LNCaP clone FGC (cell line): ENCODE data around the gene ZMYND19.

Source experiments
- DNase-seq: peaks from one replicate; pipeline ENCODE4 v3.0.0-alpha.2; 2011; ENCODE audit warnings: low read depth
- H3K4me3 ChIP-seq: 2 replicates; pipeline ENCODE4 v1.5.1; 2011; ENCODE audit warnings: mild to moderate bottlenecking, low read depth, low read length, control low read depth
- CTCF ChIP-seq: IDR thresholded peaks from 2 replicates; pipeline ENCODE4 v1.5.1; 2012; ENCODE audit warnings: mild to moderate bottlenecking; ENCODE audit not compliant: control insufficient read depth, insufficient read depth; ENCODE audit errors: extremely low read depth

ZMYND19 gene

GRCh38 chr9:137606734-137607138 lies 16.4 kb upstream of the ZMYND19 start:
- peak overlapping the region; percentile 72 for H3K4me3 ChIP-seq
- TF ChIP-seq CTCF: no peak
- no peak for DNase-seq

- peak overlapping the region; percentile 72 for H3K4me3 ChIP-seq
- no peak for TF ChIP-seq CTCF
- no peak for DNase-seq
Observed at GRCh38 chr9:137606005-137606621, 15.8 kb upstream of the ZMYND19 start.

GRCh38 chr9:137605121-137606004 lies 15.1 kb upstream of the ZMYND19 start, which contains the start of gene ARRDC1:
TSS of gene ARRDC1 (plus strand) at chr9:137605686. CDS start at chr9:137605718, 32 bp downstream.
- 0 out of 2 replicates have a peak, but pooled peaks have one; percentile 11 for TF ChIP-seq CTCF
- peak; percentile 88 for DNase-seq
- H3K4me3 ChIP-seq: peak within 1 kb of the TSS; percentile 72

GRCh38 chr9:137604345-137605086 lies 14.2 kb upstream of the ZMYND19 start:
- TF ChIP-seq CTCF: no peak
- peak overlapping the region; percentile 31 for H3K4me3 ChIP-seq
- no peak for DNase-seq

GRCh38 chr9:137603879-137604278 lies 13.6 kb upstream of the ZMYND19 start:
- no peak for DNase-seq
- no peak overlapping the region for H3K4me3 ChIP-seq
- no peak for TF ChIP-seq CTCF

GRCh38 chr9:137602661-137603060 lies 12.3 kb upstream of the ZMYND19 start:
- no peak for DNase-seq
- no peak for TF ChIP-seq CTCF
- no peak overlapping the region for H3K4me3 ChIP-seq
